ENCODE measurements around the gene ESYT3. TPM values are rescaled to one million over a fixed set of nuclear protein-coding genes. Genes with fewer than 3 reads are reported as not detected.
"Not testable (repeated sequence)": the region's sequence is repeated elsewhere in the genome, so short reads cannot be mapped to it uniquely, and the experiment has no call there.

The ESYT3 gene
- total RNA-seq, 1 experiment from 2014 or later: 2.6 TPM

GRCh38 chr3:138493804-138494606, 59.6 kb downstream of the ESYT3 start:
- peaks cover 5% of the 10 kb centered on the region; the same call in 1 of the 2 replicates for H3K36me3 ChIP-seq (ENCODE audit: control insufficient read depth, insufficient read depth, low read length)
- H3K27me3 ChIP-seq (ENCODE audit: control insufficient read depth, insufficient read depth, low read length): no peaks in the 10 kb centered on the region
- in situ Hi-C loops (cut with HindIII; ENCODE audit: low pct_unique_long_range_greater_than_20kb, low sequenced_read_pairs) (no loop called here), intact Hi-C loops (cut with micrococcal nuclease; ENCODE audit: unreplicated experiment) (no loop called here)
- DNase-seq (ENCODE audit: low read depth, low spot score) (peak; percentile 13), ATAC-seq (no peak)
- no peaks in the 10 kb centered on the region for H3K4me1 ChIP-seq (ENCODE audit: control insufficient read depth, insufficient read depth, low read length)
- ChIA-PET POLR2A (no interaction called here), CTCF (no interaction called here)
- H3K27ac ChIP-seq (ENCODE audit: low read length): no peak overlapping the region
- H3K4me3 ChIP-seq (ENCODE audit: low read depth in 2 of 2, low read length in 2 of 2): no peak overlapping the region
- 0 out of 2 replicates have a peak, but pooled peaks cover 3% of the 10 kb centered on the region for H3K9me3 ChIP-seq (ENCODE audit: control insufficient read depth, insufficient read depth, low read depth, low read length)
- BruUV-seq (replicated peaks): no TSS peak
- no peak for TF ChIP-seq REST (IDR thresholded peaks at IDR 0.05; ENCODE audit: insufficient read depth in 1 of 2, low read depth in 2 of 2, low read length in 1 of 2)
- TF ChIP-seq TCF7L2 (IDR thresholded peaks at IDR 0.05; ENCODE audit: low read depth, low read length): no peak
- TF ChIP-seq CTCF (IDR thresholded peaks at IDR 0.05): no peak
- TF ChIP-seq SIN3A (IDR thresholded peaks at IDR 0.05; ENCODE audit: borderline replicate concordance, insufficient read depth, low read depth, low read length): no peak
- TF ChIP-seq POLR2AphosphoS5 (IDR thresholded peaks at IDR 0.05; ENCODE audit: low read depth, low read length): no peak

DNA sequence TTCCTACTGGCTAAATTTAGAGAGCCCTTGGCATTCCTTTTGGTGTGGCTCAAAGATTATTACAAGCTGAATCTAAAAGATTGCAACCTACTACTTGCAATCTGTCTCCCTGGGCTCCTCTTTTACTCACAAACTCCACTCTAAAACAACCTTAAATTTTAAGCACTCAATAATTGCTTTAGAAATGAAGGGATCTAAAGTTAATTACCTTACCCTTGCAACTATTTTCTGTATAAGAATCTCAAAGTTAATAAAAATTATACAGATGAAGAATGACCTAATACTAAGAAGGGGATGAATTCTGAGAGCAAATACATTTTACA, 60.2 kb downstream of the ESYT3 start:
- Histone ChIP-seq H3K4me3 (ENCODE audit: low read depth in 2 of 2, low read length in 2 of 2) (no peak overlapping the region), H3K27me3 (ENCODE audit: control insufficient read depth, insufficient read depth, low read length) (no peaks in the 10 kb centered on the region), H3K9me3 (ENCODE audit: control insufficient read depth, insufficient read depth, low read depth, low read length) (no peaks in the 10 kb centered on the region), H3K27ac (ENCODE audit: low read length) (no peak overlapping the region), H3K4me1 (ENCODE audit: control insufficient read depth, insufficient read depth, low read length) (no peaks in the 10 kb centered on the region), H3K36me3 (ENCODE audit: control insufficient read depth, insufficient read depth, low read length) (peaks cover 5% of the 10 kb centered on the region; the same call in 1 of the 2 replicates)
- in situ Hi-C loops (cut with HindIII; ENCODE audit: low pct_unique_long_range_greater_than_20kb, low sequenced_read_pairs): no loop called here
- intact Hi-C loops (cut with micrococcal nuclease; ENCODE audit: unreplicated experiment): no loop called here
- no TSS peak for BruUV-seq (replicated peaks)
- ATAC-seq (no peak), DNase-seq (ENCODE audit: low read depth, low spot score) (peak; percentile 13)
- no peak for TF ChIP-seq SIN3A (IDR thresholded peaks at IDR 0.05; ENCODE audit: borderline replicate concordance, insufficient read depth, low read depth, low read length)
- TF ChIP-seq REST (IDR thresholded peaks at IDR 0.05; ENCODE audit: insufficient read depth in 1 of 2, low read depth in 2 of 2, low read length in 1 of 2): no peak
- TF ChIP-seq CTCF (IDR thresholded peaks at IDR 0.05): no peak
- no peak for TF ChIP-seq POLR2AphosphoS5 (IDR thresholded peaks at IDR 0.05; ENCODE audit: low read depth, low read length)
- no peak for TF ChIP-seq TCF7L2 (IDR thresholded peaks at IDR 0.05; ENCODE audit: low read depth, low read length)
- ChIA-PET CTCF (no interaction called here), POLR2A (no interaction called here)

- H3K4me1 ChIP-seq (ENCODE audit: control insufficient read depth, insufficient read depth, low read length); H3K9me3 ChIP-seq (ENCODE audit: control insufficient read depth, insufficient read depth, low read depth, low read length); POLR2A ChIA-PET; H3K4me3 ChIP-seq (ENCODE audit: low read depth in 2 of 2, low read length in 2 of 2); H3K27ac ChIP-seq (ENCODE audit: low read length); H3K27me3 ChIP-seq (ENCODE audit: control insufficient read depth, insufficient read depth, low read length); intact Hi-C loops (cut with micrococcal nuclease; ENCODE audit: unreplicated experiment); BruUV-seq (replicated peaks); in situ Hi-C loops (cut with HindIII; ENCODE audit: low pct_unique_long_range_greater_than_20kb, low sequenced_read_pairs); CTCF ChIA-PET; ATAC-seq; H3K36me3 ChIP-seq (ENCODE audit: control insufficient read depth, insufficient read depth, low read length); DNase-seq (ENCODE audit: low read depth, low spot score): not testable (repeated sequence)
Measured at GRCh38 chr3:138495638-138496037, 61.2 kb downstream of the ESYT3 start.

Measured in Panc1 (cell line).